Smooth muscle cell (in vitro differentiated cells): ENCODE data around the gene IQCC. TPM values are rescaled to one million over a fixed set of nuclear protein-coding genes. Genes with fewer than 3 reads are reported as not detected.

Experiments
- DNase-seq: peaks from one replicate; lab custom pipeline; 2025; ENCODE audit not compliant: unreplicated experiment; lab: John Stamatoyannopoulos, UW
- H2AFZ ChIP-seq: fragments of 200-600 bp; sonication (generic); 2 replicates; pipeline ENCODE4 v1.6.0; 2016; ENCODE audit warnings: antibody characterized with exemption, low read depth, mild to moderate bottlenecking
- H3F3A ChIP-seq: fragments of 200-600 bp; sonication (generic); 2 replicates; pipeline ENCODE4 v1.6.0; 2017; ENCODE audit warnings: antibody characterized with exemption, low read depth
- H3K27ac ChIP-seq: fragments of 200-600 bp; sonication (generic); 2 replicates; pipeline ENCODE4 v1.5.1; 2016; ENCODE audit warnings: low read depth, mild to moderate bottlenecking
- H3K27me3 ChIP-seq: fragments of 200-600 bp; sonication (generic); 2 replicates; pipeline ENCODE4 v1.6.1; 2016; ENCODE audit warnings: low read depth, mild to moderate bottlenecking
- H3K36me3 ChIP-seq: fragments of 200-600 bp; sonication (generic); 2 replicates; pipeline ENCODE4 v1.5.1; 2016; ENCODE audit warnings: low read depth
- H3K4me1 ChIP-seq: fragments of 200-600 bp; sonication (generic); 2 replicates; pipeline ENCODE4 v1.5.1; 2016; ENCODE audit warnings: low read depth
- H3K4me2 ChIP-seq: fragments of 200-600 bp; sonication (generic); 2 replicates; pipeline ENCODE4 v1.6.0; 2016; ENCODE audit warnings: mild to moderate bottlenecking
- H3K4me3 ChIP-seq: fragments of 200-600 bp; sonication (generic); 2 replicates; pipeline ENCODE4 v1.5.1; 2016; ENCODE audit warnings: mild to moderate bottlenecking
- H3K79me2 ChIP-seq: fragments of 200-600 bp; sonication (generic); 2 replicates; pipeline ENCODE4 v1.6.0; 2016; ENCODE audit warnings: low read depth, mild to moderate bottlenecking
- H3K9ac ChIP-seq: fragments of 200-600 bp; sonication (generic); 2 replicates; pipeline ENCODE4 v1.6.0; 2016; ENCODE audit warnings: low read depth
- H3K9me3 ChIP-seq: fragments of 200-600 bp; sonication (generic); replicated peaks from 2 replicates; pipeline ENCODE4 v1.5.1; 2016; ENCODE audit warnings: low read depth
- H4K20me1 ChIP-seq: fragments of 200-600 bp; sonication (generic); 2 replicates; pipeline ENCODE4 v1.6.0; 2016; ENCODE audit warnings: low read depth
- WGBS: methylation state at CpG from one replicate; pipeline ENCODE4 v1.1.7; 2016; ENCODE audit warnings: low lambda C conversion rate; 5-methylcytosine and 5-hydroxymethylcytosine counted together
- polyA plus RNA-seq: library from polyadenylated mRNA; unstranded; fragments of >200 nt; fragmentation: Nextera tagmentation; extraction: Ambion mirVana; gene quantifications from 2 replicates; pipeline ENCODE4 v1.2.1, GENCODE V29; 2016
- total RNA-seq: library from RNA; depleted of rRNA; stranded (reverse); fragments of >200 nt; gene quantifications from 2 replicates; pipeline ENCODE4 v1.2.3, GENCODE V29; 2014
- TF ChIP-seq, protein P1 (sequence below): fragments of 200-600 bp; sonication (generic); IDR thresholded peaks from 2 replicates; pipeline ENCODE4 v1.5.1; 2017; ENCODE audit warnings: borderline replicate concordance, mild to moderate bottlenecking, antibody characterized with exemption; ENCODE audit not compliant: insufficient read depth, poor library complexity, severe bottlenecking

IQCC gene
- total and polyA plus RNA-seq, 2 experiments from 2014 or later: 2.4 to 3.1 TPM

GRCh38 chr1:32249831-32250525 is 44.5 kb downstream of the IQCC start:
- Histone ChIP-seq H2AFZ (no peak overlapping the region), H3K9me3 (no peaks in the 10 kb centered on the region), H3K9ac (no peak overlapping the region), H3F3A (no peaks in the 10 kb centered on the region), H3K79me2 (no peaks in the 10 kb centered on the region), H3K36me3 (no peaks in the 10 kb centered on the region), H3K27ac (no peak overlapping the region), H3K4me1 (no peaks in the 10 kb centered on the region), H3K4me3 (no peak overlapping the region), H3K27me3 (no peaks in the 10 kb centered on the region), H4K20me1 (no peaks in the 10 kb centered on the region), H3K4me2 (no peak overlapping the region)
- TF ChIP-seq, protein P1, sequence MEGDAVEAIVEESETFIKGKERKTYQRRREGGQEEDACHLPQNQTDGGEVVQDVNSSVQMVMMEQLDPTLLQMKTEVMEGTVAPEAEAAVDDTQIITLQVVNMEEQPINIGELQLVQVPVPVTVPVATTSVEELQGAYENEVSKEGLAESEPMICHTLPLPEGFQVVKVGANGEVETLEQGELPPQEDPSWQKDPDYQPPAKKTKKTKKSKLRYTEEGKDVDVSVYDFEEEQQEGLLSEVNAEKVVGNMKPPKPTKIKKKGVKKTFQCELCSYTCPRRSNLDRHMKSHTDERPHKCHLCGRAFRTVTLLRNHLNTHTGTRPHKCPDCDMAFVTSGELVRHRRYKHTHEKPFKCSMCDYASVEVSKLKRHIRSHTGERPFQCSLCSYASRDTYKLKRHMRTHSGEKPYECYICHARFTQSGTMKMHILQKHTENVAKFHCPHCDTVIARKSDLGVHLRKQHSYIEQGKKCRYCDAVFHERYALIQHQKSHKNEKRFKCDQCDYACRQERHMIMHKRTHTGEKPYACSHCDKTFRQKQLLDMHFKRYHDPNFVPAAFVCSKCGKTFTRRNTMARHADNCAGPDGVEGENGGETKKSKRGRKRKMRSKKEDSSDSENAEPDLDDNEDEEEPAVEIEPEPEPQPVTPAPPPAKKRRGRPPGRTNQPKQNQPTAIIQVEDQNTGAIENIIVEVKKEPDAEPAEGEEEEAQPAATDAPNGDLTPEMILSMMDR: no peak
- 79% methylated on average over 9 of the region's 9 CpGs for WGBS
- DNase-seq: no peak

DNA sequence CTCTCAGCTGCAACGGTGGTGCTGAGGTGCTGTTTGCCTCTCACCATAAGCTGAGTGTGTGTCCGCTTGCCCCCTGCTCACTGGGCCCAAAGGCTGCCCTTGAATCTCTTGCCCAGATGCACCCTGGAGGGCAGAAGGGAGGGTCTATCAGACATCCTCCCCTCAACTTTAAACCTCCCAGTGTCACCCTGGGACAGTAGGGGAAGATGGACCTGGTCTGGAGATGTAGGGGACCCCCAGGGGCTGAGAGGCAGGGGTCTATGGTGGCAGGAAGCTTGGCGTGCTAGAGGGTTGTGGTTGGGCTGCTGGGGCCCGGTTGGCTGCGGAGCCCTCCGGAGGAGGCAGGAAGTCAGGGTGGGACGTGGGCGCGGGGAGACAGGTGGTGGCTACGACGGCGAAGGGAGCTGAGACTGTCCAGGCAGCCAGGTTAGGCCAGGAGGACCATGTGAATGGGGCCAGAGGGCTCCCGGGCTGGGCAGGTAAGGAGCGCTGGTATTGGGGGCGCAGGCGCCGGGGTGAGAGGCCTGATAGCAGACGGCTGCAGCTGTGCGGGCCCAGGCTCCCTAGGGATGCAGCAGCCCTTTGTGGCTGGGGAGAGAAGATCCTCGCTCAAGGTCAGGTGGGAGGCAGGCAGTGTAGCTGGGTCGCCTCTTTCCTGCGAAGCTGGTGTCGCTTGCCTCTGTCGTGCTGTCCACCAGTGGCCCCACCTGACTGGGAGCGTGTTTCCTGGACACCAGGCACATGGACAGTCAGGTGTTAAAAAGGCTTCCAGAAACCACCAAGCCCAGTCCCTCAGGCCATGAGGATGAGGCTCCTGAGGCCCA is 45.6 kb downstream of the IQCC start, which contains the start of gene LCK:
Gene LCK, plus strand, starts transcription at position 373 of the 824 bp plus-strand sequence. CDS start 23,065 bp downstream, outside the sequence.
- Histone ChIP-seq H3K9ac (no peak within 1 kb of the TSS), H3K79me2 (no peaks in the 10 kb centered on the region), H3K9me3 (no peaks in the 10 kb centered on the region), H2AFZ (no peak within 1 kb of the TSS), H3K4me2 (no peak within 1 kb of the TSS), H4K20me1 (no peaks in the 10 kb centered on the region), H3K4me1 (no peaks in the 10 kb centered on the region), H3K27me3 (no peaks in the 10 kb centered on the region), H3K4me3 (no peak within 1 kb of the TSS), H3K27ac (no peak within 1 kb of the TSS), H3F3A (no peaks in the 10 kb centered on the region), H3K36me3 (no peaks in the 10 kb centered on the region)
- DNase-seq: no peak
- WGBS: 89% methylated on average over 25 of the region's 25 CpGs
- TF ChIP-seq, protein P1: no peak

DNA sequence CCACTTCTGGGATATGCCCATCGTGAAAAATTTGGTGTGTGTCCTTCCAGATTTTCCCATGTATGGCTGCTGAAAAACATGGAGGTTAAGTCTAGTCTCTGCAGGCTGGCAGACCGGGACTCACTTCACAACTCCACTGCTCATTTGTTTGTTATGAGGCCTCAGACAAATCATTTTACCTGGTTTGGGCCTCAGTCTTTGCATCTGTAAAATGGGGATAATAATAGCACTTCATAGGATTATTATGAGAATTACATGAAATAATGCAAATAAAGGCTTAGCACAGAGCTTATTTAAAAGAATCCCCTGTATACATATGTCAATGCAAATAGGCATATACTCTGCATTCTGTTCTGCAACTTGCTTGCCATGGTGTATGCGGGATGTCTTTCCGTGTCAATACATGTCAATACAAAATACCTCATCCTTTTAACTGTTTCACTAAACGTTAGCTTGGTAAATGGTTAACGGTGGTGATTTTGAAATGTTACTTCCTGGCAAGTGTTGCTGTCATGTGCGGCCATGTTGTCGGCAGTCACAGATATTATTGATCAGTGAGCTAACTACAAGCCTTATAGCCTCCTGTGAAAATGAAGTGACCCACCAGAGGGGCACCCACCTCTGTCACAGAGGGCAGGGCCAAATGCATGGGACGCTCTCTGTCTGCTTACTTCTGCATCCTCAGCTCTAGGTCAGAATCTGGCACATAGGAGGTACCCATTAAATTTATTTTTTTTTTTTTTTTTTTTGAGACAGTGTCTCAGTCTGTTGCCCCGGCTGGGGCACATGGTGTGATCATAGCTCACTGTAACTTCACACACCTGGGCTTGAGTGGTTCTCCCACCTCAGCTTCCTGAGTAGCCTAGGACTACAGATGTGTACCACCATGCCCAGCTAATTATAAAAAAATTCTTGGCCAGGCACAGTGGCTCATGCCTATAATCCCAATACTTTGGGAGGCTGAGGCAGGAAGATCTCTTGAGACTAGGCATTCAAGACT is 49.9 kb downstream of the IQCC start:
- no peaks in the 10 kb centered on the region for H3K9me3 ChIP-seq
- 91% methylated on average over 10 of the region's 10 CpGs for WGBS
- H3K79me2 ChIP-seq: no peaks in the 10 kb centered on the region
- H2AFZ ChIP-seq: no peak overlapping the region
- no peaks in the 10 kb centered on the region for H3K36me3 ChIP-seq
- H3K9ac ChIP-seq: no peak overlapping the region
- H4K20me1 ChIP-seq: no peaks in the 10 kb centered on the region
- no peak overlapping the region for H3K27ac ChIP-seq
- H3F3A ChIP-seq: no peaks in the 10 kb centered on the region
- TF ChIP-seq, protein P1: no peak
- no peak for DNase-seq
- no peaks in the 10 kb centered on the region for H3K27me3 ChIP-seq
- H3K4me2 ChIP-seq: no peak overlapping the region
- H3K4me1 ChIP-seq: no peaks in the 10 kb centered on the region
- no peak overlapping the region for H3K4me3 ChIP-seq
